Activated CD8-positive, alpha-beta memory T cell treated with anti-CD3 and anti-CD28 coated beads for 24 hours (primary cell): ENCODE results near the gene FXN.
"Not testable (repeated sequence)": the region's sequence is repeated elsewhere in the genome, so short reads cannot be mapped to it uniquely, and the experiment has no call there.

Source experiments
- DNase-seq: peaks from one replicate; pipeline ENCODE4 v3.0.0-alpha.2; 2020

The FXN gene

DNA sequence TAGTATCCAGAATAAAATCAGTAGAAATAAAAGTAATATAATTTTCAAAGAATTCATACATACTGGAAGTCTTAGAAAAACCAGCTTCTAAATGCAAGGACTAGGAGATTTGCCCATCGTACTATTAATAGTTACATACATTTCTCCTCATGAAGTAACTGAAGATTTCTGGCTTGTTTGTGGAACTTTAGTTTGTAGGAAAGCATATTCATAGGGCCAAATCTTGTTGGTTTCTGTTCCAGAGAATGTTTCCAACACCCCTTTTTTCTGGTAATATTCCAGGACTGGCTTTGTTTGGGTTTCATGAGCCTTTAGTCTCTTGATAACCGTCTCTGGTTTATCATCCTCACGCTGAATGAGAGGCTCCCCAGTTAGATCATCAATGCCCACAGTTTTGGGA lies 72.2 kb downstream of the FXN start:
- no peak for DNase-seq

GRCh38 chr9:69108706-69109105 lies 73.2 kb downstream of the FXN start:
- DNase-seq: not testable (repeated sequence)

GRCh38 chr9:69109152-69109551 lies 73.6 kb downstream of the FXN start:
- no peak for DNase-seq

- DNase-seq: not testable (repeated sequence)
Observed at GRCh38 chr9:69112646-69113045, 77.1 kb downstream of the FXN start.

GRCh38 chr9:69115621-69116020 lies 80.1 kb downstream of the FXN start:
- DNase-seq: no peak

GRCh38 chr9:69118656-69119055 lies 83.1 kb downstream of the FXN start:
- DNase-seq: no peak

- DNase-seq: peak; percentile 58
Observed at GRCh38 chr9:69120380-69121154, 85.0 kb downstream of the FXN start.

- DNase-seq: peak; percentile 59
Observed at GRCh38 chr9:69121155-69122081, 85.9 kb downstream of the FXN start.

GRCh38 chr9:69122082-69122548 lies 86.6 kb downstream of the FXN start:
- peak; percentile 70 for DNase-seq

GRCh38 chr9:69122549-69123141 lies 87.1 kb downstream of the FXN start:
- DNase-seq: no peak

DNA sequence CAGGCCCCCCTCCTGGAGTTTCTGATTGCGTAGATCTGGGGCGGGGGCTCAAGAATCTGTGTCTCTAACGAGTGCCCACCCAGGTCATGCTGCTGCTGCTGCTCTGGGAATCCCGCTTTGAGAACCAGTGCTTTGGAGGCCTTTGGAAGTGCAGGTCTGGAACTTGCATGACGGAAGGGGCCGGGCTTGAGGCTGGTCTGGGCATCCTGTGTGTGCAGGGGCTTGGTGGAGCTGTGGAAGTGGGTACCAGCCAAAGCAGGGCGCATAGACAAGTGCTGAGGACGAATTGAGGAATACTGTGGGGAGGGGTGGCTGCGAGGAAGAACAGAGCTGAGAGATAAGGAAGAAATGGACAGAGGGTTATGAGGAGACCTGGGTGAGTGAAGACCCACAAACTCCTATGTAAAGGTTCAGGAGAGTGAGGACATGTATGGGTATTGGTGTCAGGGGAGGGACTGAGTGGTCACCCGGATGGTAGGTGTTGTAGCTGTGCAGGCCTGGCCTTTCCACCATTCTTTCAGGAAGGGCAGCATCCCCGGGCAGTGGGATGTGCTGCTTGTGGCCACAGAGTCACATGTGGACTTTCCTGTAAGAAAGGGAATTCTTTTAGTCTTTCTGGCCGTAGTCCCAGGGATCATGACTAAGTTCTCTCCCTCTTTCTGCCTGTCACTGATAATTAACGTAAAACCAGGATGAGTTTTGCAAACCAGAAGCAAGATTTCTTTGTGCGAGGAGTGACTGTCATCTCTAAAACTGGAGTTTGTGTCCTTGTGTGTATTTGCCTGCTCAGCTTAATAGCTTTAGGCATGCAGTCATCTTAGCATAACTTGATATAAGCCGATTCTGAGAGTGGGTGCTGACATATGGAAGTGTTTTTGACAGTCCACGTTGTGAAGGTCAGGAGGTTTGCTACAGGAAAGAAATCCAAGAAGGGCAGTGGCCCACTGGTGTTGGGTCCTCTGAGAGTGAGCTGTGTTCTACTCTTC lies 95.2 kb downstream of the FXN start:
- no peak for DNase-seq

DNA sequence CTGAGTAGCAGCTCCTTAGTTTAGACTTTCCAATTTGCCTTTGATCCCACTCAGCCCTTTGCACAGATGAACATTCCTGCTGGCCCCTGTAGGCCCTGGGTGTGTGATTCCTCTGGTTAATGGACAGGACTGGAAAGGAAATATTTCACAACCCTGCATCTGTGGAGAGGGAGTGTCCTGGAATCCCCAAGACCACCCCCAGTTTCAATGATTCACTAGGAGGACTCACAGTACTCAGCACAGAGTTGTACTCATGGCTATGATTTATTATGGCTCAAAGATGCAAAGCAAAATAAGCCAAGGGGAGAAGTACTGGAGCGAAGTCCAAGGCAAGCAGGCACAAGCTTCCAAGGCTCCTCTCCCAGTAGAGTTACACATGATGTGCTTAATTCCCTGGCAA lies 96.1 kb downstream of the FXN start:
- DNase-seq: no peak

- DNase-seq: no peak
Observed at GRCh38 chr9:69132361-69132760, 96.8 kb downstream of the FXN start.

GRCh38 chr9:69134412-69134811 lies 98.9 kb downstream of the FXN start:
- DNase-seq: no peak

GRCh38 chr9:69136185-69136584 lies 100.6 kb downstream of the FXN start:
- DNase-seq: no peak

- no peak for DNase-seq
Observed at GRCh38 chr9:69136779-69137178, 101.2 kb downstream of the FXN start.

GRCh38 chr9:69137311-69137710 lies 101.8 kb downstream of the FXN start:
- DNase-seq: no peak

DNA sequence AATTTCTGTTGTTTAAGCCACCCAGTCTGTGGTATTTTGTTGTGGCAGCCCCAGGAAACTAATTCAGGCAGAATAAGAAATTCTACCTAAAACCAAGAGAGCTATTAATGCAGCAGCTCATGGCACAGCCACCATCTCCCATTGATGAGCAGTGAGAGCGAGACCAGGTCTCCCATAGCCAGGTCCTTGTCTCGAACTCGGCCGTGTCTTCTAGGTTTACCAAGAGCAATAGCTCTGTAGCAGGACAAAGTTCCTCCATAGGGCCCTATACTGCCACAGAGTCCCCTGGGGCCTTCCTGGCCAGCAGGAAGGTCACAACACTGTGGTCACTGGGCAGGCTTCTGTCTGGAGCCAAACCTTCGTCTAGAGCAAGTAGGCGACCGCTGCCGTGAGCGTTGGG lies 104.0 kb downstream of the FXN start:
- no peak for DNase-seq

- DNase-seq: no peak
Observed at GRCh38 chr9:69140123-69140735, 104.7 kb downstream of the FXN start.

- no peak for DNase-seq
Observed at GRCh38 chr9:69141851-69142250, 106.3 kb downstream of the FXN start.

DNA sequence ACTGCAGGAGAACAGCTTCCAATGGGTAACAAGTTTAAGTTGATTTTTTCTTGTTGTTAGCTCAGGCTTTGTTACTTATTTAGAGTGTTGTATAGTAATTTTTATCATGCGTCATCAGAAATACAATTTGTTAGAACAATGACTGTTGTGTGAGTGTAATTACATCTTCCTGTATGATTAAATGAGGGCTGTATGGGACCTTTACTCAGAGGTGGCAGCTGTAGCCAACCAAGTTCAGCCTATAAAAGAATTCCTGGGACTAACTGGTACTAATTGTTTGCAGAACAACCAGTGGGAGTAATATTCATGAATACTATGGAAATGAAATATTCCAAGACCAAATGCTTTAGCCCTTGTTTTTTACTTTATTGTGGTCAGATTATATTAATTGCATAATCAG lies 107.7 kb downstream of the FXN start:
- no peak for DNase-seq
